T1000 (cell line): ENCODE measurements around the gene RALGPS1.

Experiments
- DNase-seq: peaks from one replicate; lab custom pipeline; 2025; ENCODE audit warnings: mixed read lengths; lab: John Stamatoyannopoulos, UW

The RALGPS1 gene, protein sequence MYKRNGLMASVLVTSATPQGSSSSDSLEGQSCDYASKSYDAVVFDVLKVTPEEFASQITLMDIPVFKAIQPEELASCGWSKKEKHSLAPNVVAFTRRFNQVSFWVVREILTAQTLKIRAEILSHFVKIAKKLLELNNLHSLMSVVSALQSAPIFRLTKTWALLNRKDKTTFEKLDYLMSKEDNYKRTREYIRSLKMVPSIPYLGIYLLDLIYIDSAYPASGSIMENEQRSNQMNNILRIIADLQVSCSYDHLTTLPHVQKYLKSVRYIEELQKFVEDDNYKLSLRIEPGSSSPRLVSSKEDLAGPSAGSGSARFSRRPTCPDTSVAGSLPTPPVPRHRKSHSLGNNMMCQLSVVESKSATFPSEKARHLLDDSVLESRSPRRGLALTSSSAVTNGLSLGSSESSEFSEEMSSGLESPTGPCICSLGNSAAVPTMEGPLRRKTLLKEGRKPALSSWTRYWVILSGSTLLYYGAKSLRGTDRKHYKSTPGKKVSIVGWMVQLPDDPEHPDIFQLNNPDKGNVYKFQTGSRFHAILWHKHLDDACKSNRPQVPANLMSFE

GRCh38 chr9:126914458-126915280 is at the start of gene RALGPS1:
Gene RALGPS1 (plus strand): TSS chr9:126914782. CDS start chr9:126962290, 47,508 bp downstream.
- peak; percentile 92 for DNase-seq

DNA sequence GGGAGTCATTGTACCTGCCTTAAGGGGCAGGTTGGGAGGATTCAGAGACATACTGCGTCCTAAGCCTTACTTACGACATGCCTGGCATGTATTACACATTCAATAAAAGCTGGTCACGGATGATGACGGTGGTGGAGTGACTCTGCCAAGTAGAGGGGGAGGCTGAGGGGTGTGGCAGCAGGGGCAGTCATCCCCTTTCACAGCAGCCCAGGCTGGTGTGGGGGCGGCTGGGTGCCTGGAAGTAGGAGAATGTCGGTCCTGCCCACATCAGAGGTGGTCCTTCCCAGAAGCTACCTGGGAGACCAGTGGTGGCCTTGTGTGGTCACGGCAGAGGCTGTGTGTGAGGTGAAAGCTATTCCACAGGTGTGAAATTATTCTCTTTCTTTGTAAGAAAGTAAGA is 45.2 kb upstream of the RALGPS1 start:
- DNase-seq = no peak

- DNase-seq = no peak
Observed at GRCh38 chr9:126872516-126872915, 42.1 kb upstream of the RALGPS1 start.

- no peak for DNase-seq
Observed at GRCh38 chr9:126874546-126875314, 39.9 kb upstream of the RALGPS1 start.

GRCh38 chr9:126875756-126876510 is 38.6 kb upstream of the RALGPS1 start:
- no peak for DNase-seq

- no peak for DNase-seq
Observed at GRCh38 chr9:126876531-126876930, 38.1 kb upstream of the RALGPS1 start.

GRCh38 chr9:126877418-126877817 is 37.2 kb upstream of the RALGPS1 start:
- no peak for DNase-seq

DNA sequence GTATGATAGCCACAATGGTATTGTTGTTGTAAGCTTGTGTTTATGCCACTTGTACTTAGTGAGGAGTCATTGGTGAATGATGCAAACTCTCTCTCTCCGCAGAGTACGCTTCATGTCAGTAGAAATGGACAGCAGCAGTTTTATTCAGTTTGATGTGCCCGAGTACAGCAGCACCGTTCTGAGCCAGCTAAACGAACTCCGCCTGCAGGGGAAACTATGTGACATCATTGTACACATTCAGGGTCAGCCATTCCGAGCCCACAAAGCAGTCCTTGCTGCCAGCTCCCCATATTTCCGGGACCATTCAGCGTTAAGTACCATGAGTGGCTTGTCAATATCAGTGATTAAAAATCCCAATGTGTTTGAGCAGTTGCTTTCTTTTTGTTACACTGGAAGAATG is 35.3 kb upstream of the RALGPS1 start:
- DNase-seq = no peak

GRCh38 chr9:126880226-126880946 is 34.2 kb upstream of the RALGPS1 start:
- DNase-seq = no peak

- DNase-seq = no peak
Observed at GRCh38 chr9:126880947-126881332, 33.6 kb upstream of the RALGPS1 start.

- no peak for DNase-seq
Observed at GRCh38 chr9:126882746-126883145, 31.8 kb upstream of the RALGPS1 start.

DNA sequence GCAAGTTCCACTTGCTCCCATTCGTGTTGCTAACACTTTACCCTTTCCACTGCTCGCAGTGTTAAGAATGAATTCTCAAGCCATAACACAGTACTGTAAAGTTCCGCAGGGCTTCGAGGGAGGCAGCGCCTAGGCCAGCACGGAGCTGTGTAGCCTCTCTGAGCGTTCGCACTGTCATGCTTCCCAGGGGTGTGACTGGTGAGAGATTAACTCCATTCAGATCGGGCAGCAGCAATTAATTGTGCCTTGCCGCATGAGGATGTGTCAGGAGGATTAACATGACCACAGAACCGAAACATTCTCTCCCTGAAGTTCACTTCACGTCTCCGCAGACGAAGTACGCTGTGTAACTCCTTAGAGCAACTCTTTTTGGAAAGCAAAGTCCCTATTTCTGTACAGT is 30.9 kb upstream of the RALGPS1 start:
- no peak for DNase-seq

DNA sequence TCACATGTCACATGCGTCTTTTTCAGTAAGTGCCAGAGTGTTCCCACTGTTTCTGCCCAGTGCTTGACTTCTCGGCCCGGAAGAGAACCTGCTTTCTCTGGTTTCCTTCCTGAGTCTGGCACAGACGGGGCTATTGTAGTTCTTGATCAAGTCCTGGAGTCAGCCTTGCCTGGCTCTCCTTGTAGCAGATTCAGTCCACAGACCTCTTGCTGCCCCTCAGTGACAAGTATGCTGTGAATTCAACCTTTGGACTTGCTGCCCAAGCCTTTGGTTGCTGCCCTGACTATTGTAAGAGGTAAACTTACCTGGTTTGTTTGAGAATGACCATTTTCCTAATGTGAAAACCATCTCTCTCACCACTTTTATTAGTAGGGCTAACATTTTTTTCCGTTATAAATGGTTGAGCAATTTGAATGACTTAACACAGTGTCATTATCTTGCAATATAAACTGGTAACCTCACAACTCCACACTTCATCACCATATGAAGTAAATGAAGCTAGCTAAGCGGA is 29.4 kb upstream of the RALGPS1 start:
- no peak for DNase-seq

GRCh38 chr9:126886034-126886822 is 28.4 kb upstream of the RALGPS1 start:
- no peak for DNase-seq

- DNase-seq = no peak
Observed at GRCh38 chr9:126886897-126887296, 27.7 kb upstream of the RALGPS1 start.

DNA sequence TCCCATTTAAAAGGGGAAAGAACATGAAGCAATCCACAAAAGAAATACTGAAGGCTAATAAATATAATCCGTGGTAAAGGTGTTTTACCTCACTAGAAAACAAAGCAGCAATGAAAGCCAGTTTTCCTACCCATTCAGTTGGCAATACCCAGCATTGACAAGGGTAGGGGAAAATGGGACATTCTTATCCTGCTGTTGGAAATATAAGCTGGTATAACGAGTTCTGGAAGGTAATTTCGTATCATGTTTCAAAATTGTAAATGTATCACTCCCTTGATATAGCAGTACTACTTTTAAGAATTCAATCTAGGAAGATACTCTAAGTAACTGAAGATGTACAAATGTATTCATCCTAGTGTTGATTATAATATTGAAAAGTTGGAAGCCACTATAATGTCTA is 22.9 kb upstream of the RALGPS1 start:
- no peak for DNase-seq

GRCh38 chr9:126893079-126893478 is 21.5 kb upstream of the RALGPS1 start:
- no peak for DNase-seq

- no peak for DNase-seq
Observed at GRCh38 chr9:126894052-126894603, 20.5 kb upstream of the RALGPS1 start.

DNA sequence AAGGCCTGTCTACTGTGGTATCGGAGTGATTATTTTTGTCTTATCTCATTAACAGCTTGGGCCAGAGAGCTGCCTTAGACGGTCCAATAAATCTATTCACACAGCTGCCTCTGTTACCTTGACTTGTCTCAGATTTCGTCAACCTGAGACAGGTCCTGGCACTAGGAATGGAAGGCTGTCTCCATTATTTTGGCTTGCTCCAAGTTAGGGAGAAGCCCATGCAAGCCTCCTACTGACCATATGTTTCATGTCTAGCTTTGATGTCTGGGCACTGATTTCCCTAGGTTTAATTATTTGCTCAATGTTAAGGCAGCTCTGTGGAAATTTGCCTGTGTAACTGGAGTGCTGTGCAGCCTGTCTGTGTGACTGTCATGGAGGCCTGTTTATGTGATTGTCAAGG is 12.4 kb upstream of the RALGPS1 start:
- DNase-seq = no peak
